Activated CD8-positive, alpha-beta T cell treated with anti-CD3 and anti-CD28 coated beads for 36 hours (primary cell): ENCODE results near the gene OS9. TPM values are rescaled to one million over a fixed set of nuclear protein-coding genes. Genes with fewer than 3 reads are reported as not detected.
"Not testable (repeated sequence)": the region's sequence is repeated elsewhere in the genome, so short reads cannot be mapped to it uniquely, and the experiment has no call there.

Source experiments
- ATAC-seq: fragments of 200-7000 bp; cut with Tn5 transposase; one replicate; pipeline ENCODE4 v1.10.0; 2021; ENCODE audit warnings: mild to moderate bottlenecking, moderate library complexity
- CTCF ChIA-PET: fragments of 350-600 bp; sonication (Branson Sonifier 250); formaldehyde crosslinking; loops from one replicate; lab custom pipeline; 2021; ENCODE audit warnings: antibody characterized with exemption; lab: Charles Lee
- POLR2A ChIA-PET: fragments of 350-600 bp; sonication (Branson Sonifier 250); formaldehyde crosslinking; loops from one replicate; lab custom pipeline; 2021; ENCODE audit warnings: antibody characterized with exemption; lab: Charles Lee
- DNase-seq: peaks from one replicate; pipeline ENCODE4 v3.0.0-alpha.2; 2020
- H3K27ac Mint-ChIP-seq: one replicate; pipeline ENCODE4 v1.8.0; 2021; ENCODE audit warnings: mild to moderate bottlenecking, mixed read lengths
- H3K27me3 Mint-ChIP-seq: one replicate; pipeline ENCODE4 v1.8.0; 2021; ENCODE audit warnings: mixed read lengths
- H3K36me3 Mint-ChIP-seq: one replicate; pipeline ENCODE4 v1.8.0; 2021; ENCODE audit warnings: low read depth, mixed read lengths
- H3K4me1 Mint-ChIP-seq: one replicate; pipeline ENCODE4 v1.8.0; 2021; ENCODE audit warnings: low read depth, mixed read lengths
- H3K4me3 Mint-ChIP-seq: one replicate; pipeline ENCODE4 v1.8.0; 2021; ENCODE audit warnings: mild to moderate bottlenecking, moderate library complexity, mixed read lengths
- H3K9me3 Mint-ChIP-seq: one replicate; pipeline ENCODE4 v1.8.0; 2021; ENCODE audit warnings: mixed read lengths
- intact Hi-C: fragments of 100-400 bp; cut with micrococcal nuclease; formaldehyde crosslinking; loops from one replicate; pipeline ENCODE4 v1.10.0; 2022
- total RNA-seq, 2 experiments: library from RNA; stranded (reverse); gene quantifications; one replicate each; pipeline ENCODE4 v1.2.3, GENCODE V29; 2021
- TF ChIP-seq, protein P1 (sequence below): fragments of 200-600 bp; IDR thresholded peaks from one replicate; pipeline ENCODE4 v1.8.0; 2022; ENCODE audit warnings: antibody characterized with exemption, mild to moderate bottlenecking

The OS9 gene
- total RNA-seq, 2 experiments from 2014 or later, result 53.0 to 56.3 TPM

DNA sequence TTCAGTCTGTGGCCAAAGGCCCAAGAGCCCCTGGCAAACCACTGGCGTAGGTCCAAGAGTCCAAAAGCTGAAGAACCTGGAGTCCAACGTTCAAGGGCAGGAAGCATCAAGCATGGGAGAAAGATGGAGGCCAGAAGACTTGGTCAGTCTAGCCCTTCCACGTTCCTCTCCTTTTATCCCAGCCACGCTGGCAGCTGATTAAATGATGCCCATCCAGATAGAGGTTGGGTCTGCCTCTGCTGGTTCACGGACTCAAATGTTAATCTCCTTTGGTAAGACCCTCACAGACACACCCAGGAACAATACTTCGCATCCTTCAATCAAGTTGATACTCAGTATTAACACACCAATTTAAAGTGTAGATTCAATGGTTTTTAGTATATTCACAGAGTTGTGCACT, 21.1 kb upstream of the OS9 start:
- TF ChIP-seq, protein P1, sequence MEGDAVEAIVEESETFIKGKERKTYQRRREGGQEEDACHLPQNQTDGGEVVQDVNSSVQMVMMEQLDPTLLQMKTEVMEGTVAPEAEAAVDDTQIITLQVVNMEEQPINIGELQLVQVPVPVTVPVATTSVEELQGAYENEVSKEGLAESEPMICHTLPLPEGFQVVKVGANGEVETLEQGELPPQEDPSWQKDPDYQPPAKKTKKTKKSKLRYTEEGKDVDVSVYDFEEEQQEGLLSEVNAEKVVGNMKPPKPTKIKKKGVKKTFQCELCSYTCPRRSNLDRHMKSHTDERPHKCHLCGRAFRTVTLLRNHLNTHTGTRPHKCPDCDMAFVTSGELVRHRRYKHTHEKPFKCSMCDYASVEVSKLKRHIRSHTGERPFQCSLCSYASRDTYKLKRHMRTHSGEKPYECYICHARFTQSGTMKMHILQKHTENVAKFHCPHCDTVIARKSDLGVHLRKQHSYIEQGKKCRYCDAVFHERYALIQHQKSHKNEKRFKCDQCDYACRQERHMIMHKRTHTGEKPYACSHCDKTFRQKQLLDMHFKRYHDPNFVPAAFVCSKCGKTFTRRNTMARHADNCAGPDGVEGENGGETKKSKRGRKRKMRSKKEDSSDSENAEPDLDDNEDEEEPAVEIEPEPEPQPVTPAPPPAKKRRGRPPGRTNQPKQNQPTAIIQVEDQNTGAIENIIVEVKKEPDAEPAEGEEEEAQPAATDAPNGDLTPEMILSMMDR, result no peak
- Mint-ChIP-seq H3K4me1 (no peaks in the 10 kb centered on the region), H3K27ac (no peak overlapping the region), H3K36me3 (no peaks in the 10 kb centered on the region), H3K27me3 (no peaks in the 10 kb centered on the region), H3K4me3 (no peak overlapping the region), H3K9me3 (no peaks in the 10 kb centered on the region)
- intact Hi-C loops, result no loop called here
- DNase-seq (no peak), ATAC-seq (no peak)
- ChIA-PET CTCF (interaction anchor here (2.6 kb wide), 1 partner anchor 89 kb away, joined by 10 read pairs; no protein-coding TSS in a partner anchor), POLR2A (no interaction called here)

DNA sequence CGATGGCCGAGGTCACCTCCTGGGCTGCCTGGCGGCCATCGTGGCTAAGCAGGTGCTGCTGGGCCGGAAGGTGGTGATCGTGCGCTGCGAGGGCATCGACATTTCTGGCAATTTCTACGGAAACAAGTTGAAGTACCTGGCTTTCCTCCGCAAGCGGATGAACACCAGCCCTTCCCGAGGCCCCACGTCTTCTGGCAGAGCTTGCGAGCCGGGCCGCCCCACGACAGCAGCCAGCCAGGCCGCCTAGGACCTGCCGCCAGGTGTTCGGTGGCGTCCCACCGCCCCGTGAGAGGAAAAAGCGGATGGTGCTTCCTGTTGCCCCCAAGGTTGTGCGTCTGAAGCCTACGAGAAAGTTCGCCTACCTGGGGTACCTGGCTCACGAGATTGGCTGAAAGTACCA, 19.2 kb upstream of the OS9 start:
- no peaks in the 10 kb centered on the region for H3K4me1 Mint-ChIP-seq
- ATAC-seq, result no peak
- TF ChIP-seq, protein P1, result no peak
- no peaks in the 10 kb centered on the region for H3K9me3 Mint-ChIP-seq
- DNase-seq, result no peak
- CTCF ChIA-PET, result interaction anchor here (0.9 to 2.6 kb wide), 2 partner anchors 12 to 91 kb away, joined by 5 to 10 read pairs; no protein-coding TSS in a partner anchor
- no peak overlapping the region for H3K27ac Mint-ChIP-seq
- no peaks in the 10 kb centered on the region for H3K36me3 Mint-ChIP-seq
- no peaks in the 10 kb centered on the region for H3K27me3 Mint-ChIP-seq
- intact Hi-C loops, result no loop called here
- H3K4me3 Mint-ChIP-seq, result no peak overlapping the region
- POLR2A ChIA-PET, result no interaction called here

DNA sequence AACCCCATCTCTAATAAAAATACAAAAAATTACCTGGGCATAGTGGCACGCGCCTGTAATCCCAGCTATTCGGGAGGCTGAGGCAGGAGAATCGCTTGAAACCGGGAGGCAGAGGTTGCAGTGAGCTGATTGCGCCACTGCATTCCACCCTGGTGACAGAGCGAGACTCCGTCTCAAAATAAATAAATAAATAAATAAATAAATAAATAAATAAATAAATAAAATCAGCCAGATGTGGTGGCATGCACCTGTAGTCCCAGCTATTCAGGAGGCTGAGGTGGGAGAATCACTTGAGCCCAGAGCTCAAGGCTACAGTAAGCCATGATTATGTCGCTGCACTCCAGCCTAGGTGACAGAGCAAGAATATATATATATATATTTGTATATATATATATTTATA, 16.0 kb upstream of the OS9 start:
- H3K36me3 Mint-ChIP-seq, H3K27me3 Mint-ChIP-seq, H3K4me1 Mint-ChIP-seq, DNase-seq, H3K9me3 Mint-ChIP-seq, ATAC-seq, intact Hi-C loops, CTCF ChIA-PET, H3K4me3 Mint-ChIP-seq, H3K27ac Mint-ChIP-seq: not testable (repeated sequence)
- POLR2A ChIA-PET, result interaction anchor here (0.6 kb wide), 1 partner anchor 58 kb away, joined by 3 read pairs; no protein-coding TSS in a partner anchor

DNA sequence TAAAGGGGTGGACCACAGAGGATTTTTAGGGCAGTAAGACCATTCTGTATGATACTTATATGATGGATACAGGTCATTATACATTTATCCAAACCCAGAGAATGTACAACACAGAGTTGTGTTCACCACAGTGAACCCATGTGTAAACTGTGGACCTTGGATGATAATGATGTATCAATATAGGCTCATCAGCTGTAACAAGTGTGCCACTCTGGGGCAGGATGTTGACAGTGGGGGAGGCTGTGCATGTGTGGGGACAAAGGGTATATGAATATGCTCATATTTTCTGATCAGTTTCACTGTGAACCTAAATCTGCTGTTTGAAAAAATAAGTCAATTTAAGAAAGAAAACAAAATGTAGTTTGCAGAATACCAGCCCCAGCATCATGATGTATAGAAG, 14.2 kb upstream of the OS9 start:
- Mint-ChIP-seq H3K36me3 (no peaks in the 10 kb centered on the region), H3K27ac (no peak overlapping the region), H3K9me3 (peaks cover 2% of the 10 kb centered on the region), H3K4me1 (no peaks in the 10 kb centered on the region), H3K4me3 (no peak overlapping the region), H3K27me3 (peaks cover 7% of the 10 kb centered on the region)
- ChIA-PET POLR2A (no interaction called here), CTCF (interaction anchor here (1.0 to 1.3 kb wide), 2 partner anchors 52 to 96 kb away, joined by 4 to 5 read pairs; no protein-coding TSS in a partner anchor)
- TF ChIP-seq, protein P1, result no peak
- intact Hi-C loops, result no loop called here
- DNase-seq, result no peak
- no peak for ATAC-seq

DNA sequence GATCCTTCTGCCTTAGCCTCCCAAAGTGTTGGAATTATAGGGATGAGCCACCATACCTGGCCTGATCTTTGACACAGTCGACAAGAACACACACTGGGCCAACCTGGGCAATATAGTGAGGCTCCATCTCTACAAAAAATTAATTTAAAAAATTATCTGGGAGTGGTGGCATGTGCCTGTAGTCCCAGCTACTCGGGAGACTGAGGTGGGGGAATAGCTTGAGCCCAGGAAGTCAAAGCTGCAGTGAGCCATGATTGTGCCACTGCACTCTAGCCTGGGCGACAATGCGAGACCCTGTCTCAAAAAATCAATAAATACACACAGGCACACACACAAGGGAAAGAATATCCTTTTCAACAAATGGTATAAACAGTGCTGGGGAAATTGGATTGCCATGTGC, 6.1 kb upstream of the OS9 start:
- Mint-ChIP-seq H3K27ac (no peak overlapping the region), H3K4me1 (no peaks in the 10 kb centered on the region), H3K9me3 (no peaks in the 10 kb centered on the region), H3K27me3 (peaks cover 28% of the 10 kb centered on the region), H3K4me3 (no peak overlapping the region), H3K36me3 (no peaks in the 10 kb centered on the region)
- no peak for DNase-seq
- TF ChIP-seq, protein P1, result no peak
- CTCF ChIA-PET, result interaction anchor here (0.9 kb wide), 1 partner anchor 104 kb away, joined by 3 read pairs; no protein-coding TSS in a partner anchor
- POLR2A ChIA-PET, result no interaction called here
- intact Hi-C loops, result no loop called here
- ATAC-seq, result no peak
